Keratinocyte (primary cell): ENCODE measurements around the gene DDAH1. TPM values are rescaled to one million over a fixed set of nuclear protein-coding genes. Genes with fewer than 3 reads are reported as not detected.

Experiments
- DNase-seq: peaks from one replicate; pipeline ENCODE4 v3.0.0-alpha.2; 2011; ENCODE audit warnings: low read depth, missing footprints, low spot score
- FAIRE-seq: peaks from 2 replicates; lab custom pipeline; 2011; peaks lifted over from hg19 to GRCh38; lab: Jason Lieb, UNC
- H2AFZ ChIP-seq: 2 replicates; pipeline ENCODE4 v1.6.0; 2012; ENCODE audit warnings: low read length, control low read depth, inconsistent platforms; ENCODE audit not compliant: control insufficient read depth
- H3K27ac ChIP-seq: 2 replicates; pipeline ENCODE4 v1.5.1; 2011; ENCODE audit warnings: low read length; ENCODE audit not compliant: control insufficient read depth, insufficient read depth
- H3K27me3 ChIP-seq: 3 replicates; pipeline ENCODE4 v1.6.0; 2011; ENCODE audit warnings: low read length; ENCODE audit not compliant: control insufficient read depth, insufficient read depth; ENCODE audit errors: extremely low read depth
- H3K36me3 ChIP-seq, 2 experiments: 2 replicates in 1 of 2; 3 replicates in 1 of 2; pipeline ENCODE4 v1.5.1; 2011; ENCODE audit warnings: low read length in 2 of 2, mild to moderate bottlenecking in 1 of 2; ENCODE audit not compliant: control insufficient read depth in 2 of 2, insufficient read depth in 2 of 2; ENCODE audit errors: extremely low read depth in 1 of 2
- H3K4me1 ChIP-seq: 3 replicates; pipeline ENCODE4 v1.5.1; 2011; ENCODE audit warnings: low read length; ENCODE audit not compliant: control insufficient read depth, insufficient read depth; ENCODE audit errors: extremely low read depth
- H3K4me2 ChIP-seq: 3 replicates; pipeline ENCODE4 v1.6.0; 2011; ENCODE audit warnings: low read depth, low read length; ENCODE audit not compliant: control insufficient read depth, insufficient read depth; ENCODE audit errors: extremely low read depth
- H3K4me3 ChIP-seq, 3 experiments: fragments of 200-600 bp in 1 of 3; sonication (generic) in 1 of 3; 2 replicates in 2 of 3; 3 replicates in 1 of 3; pipeline ENCODE4 v1.5.1; 2011 to 2016; ENCODE audit warnings: low read length in 3 of 3, mild to moderate bottlenecking in 3 of 3, control low read depth in 2 of 3, inconsistent platforms in 1 of 3, low read depth in 1 of 3, mixed read lengths in 1 of 3, mixed run types in 1 of 3, moderate library complexity in 1 of 3; ENCODE audit not compliant: control insufficient read depth in 2 of 3, insufficient read depth in 2 of 3; ENCODE audit errors: extremely low read depth in 1 of 3
- H3K79me2 ChIP-seq: 2 replicates; pipeline ENCODE4 v1.6.0; 2012; ENCODE audit warnings: low read length; ENCODE audit not compliant: control insufficient read depth, insufficient read depth
- H3K9ac ChIP-seq: 3 replicates; pipeline ENCODE4 v1.6.0; 2011; ENCODE audit warnings: low read length; ENCODE audit not compliant: control insufficient read depth, insufficient read depth; ENCODE audit errors: extremely low read depth
- H3K9me1 ChIP-seq: 3 replicates; pipeline ENCODE4 v1.6.0; 2011; ENCODE audit warnings: low read length; ENCODE audit not compliant: control insufficient read depth, insufficient read depth; ENCODE audit errors: extremely low read depth
- H3K9me3 ChIP-seq: 2 replicates; pipeline ENCODE4 v1.5.1; 2012; ENCODE audit warnings: low read depth, low read length; ENCODE audit not compliant: control insufficient read depth
- H4K20me1 ChIP-seq: 3 replicates; pipeline ENCODE4 v1.6.0; 2011; ENCODE audit warnings: low read length; ENCODE audit not compliant: control insufficient read depth, insufficient read depth; ENCODE audit errors: extremely low read depth
- EZH2 ChIP-seq: IDR thresholded peaks from one replicate; pipeline ENCODE4 v1.6.1; 2012; ENCODE audit warnings: inconsistent platforms, mild to moderate bottlenecking, low read length, moderate library complexity
- dilution Hi-C: fragments of 300-500 bp; cut with MboI; formaldehyde crosslinking; loops from one replicate; pipeline ENCODE4 v1.7.0; 2020; ENCODE audit warnings: low sequenced_read_pairs; ENCODE audit not compliant: extremely low pct_ligation_motif_present
- polyA plus RNA-seq, 5 experiments: library from polyadenylated mRNA; depleted of rRNA in 3 of 5; stranded (reverse) in 3 of 5; stranded (forward) in 1 of 5; unstranded in 1 of 5; fragments of >200 nt; gene quantifications; 1 replicate in 1 of 5; 2 replicates in 3 of 5; 3 replicates in 1 of 5; pipeline versions ENCODE4 v1.2.1 to v1.2.3, GENCODE V29; 2011 to 2012; ENCODE audit warnings: missing spikeins in 2 of 5, low read depth in 1 of 5, low replicate concordance in 1 of 5
- TF ChIP-seq, protein P1 (sequence below), 3 experiments: IDR thresholded peaks in 1 of 3; conservative IDR thresholded peaks in 1 of 3; optimal IDR thresholded peaks in 1 of 3; 2 replicates in 2 of 3; 3 replicates in 1 of 3; pipeline versions ENCODE3 to v1.5.1; 2011; ENCODE audit warnings: low read length in 3 of 3, mild to moderate bottlenecking in 3 of 3, moderate library complexity in 2 of 3, control low read depth in 1 of 3, inconsistent platforms in 1 of 3; ENCODE audit not compliant: insufficient read depth in 2 of 3; ENCODE audit errors: extremely low read depth in 1 of 3

The DDAH1 gene
- polyA plus RNA-seq, 1 donor (not counting 4 experiments of a cell fraction or from before 2014, with no cell fraction given), result 5.8 TPM

DNA sequence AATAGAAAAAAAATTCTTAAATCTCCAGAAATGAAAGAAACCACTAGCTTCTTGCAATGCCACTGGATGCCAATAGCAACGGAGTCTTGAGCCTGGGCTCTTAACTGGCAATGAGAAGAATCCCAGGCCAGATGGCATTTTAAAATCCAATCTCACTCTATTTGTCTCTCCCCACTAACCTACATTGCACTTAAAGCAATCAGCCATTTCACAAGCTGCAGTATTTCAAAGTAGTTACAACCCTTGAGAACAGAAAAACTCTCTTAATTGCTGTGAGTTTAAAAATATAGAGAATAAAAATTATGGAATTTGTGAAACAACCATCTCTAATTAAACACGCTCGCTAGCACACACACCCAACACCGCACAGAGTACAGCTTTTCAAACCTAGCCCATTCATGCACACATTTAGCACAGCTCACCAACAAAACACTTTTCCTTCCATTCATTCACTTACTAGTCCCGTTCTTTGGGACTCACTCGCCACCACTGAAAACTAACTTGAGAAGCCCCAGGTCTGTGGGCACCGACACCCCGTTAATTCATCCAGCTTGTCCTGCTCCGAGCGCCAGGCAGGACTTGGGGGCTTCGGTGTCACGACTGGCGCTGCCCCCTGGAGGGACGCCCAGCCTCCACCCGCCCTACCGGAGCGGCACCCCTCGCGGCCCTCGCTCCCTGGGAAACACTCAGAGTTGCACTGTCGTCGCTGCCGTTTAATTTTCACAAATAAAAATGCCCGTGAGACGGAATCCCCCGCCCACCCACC lies 1.0 kb downstream of the DDAH1 start:
- H3K27ac ChIP-seq, result no peak overlapping the region
- no peaks in the 10 kb centered on the region for H3K36me3 ChIP-seq
- no peaks in the 10 kb centered on the region for H3K79me2 ChIP-seq
- peak overlapping the region; percentile 70 for H3K4me2 ChIP-seq
- TF ChIP-seq, protein P1, sequence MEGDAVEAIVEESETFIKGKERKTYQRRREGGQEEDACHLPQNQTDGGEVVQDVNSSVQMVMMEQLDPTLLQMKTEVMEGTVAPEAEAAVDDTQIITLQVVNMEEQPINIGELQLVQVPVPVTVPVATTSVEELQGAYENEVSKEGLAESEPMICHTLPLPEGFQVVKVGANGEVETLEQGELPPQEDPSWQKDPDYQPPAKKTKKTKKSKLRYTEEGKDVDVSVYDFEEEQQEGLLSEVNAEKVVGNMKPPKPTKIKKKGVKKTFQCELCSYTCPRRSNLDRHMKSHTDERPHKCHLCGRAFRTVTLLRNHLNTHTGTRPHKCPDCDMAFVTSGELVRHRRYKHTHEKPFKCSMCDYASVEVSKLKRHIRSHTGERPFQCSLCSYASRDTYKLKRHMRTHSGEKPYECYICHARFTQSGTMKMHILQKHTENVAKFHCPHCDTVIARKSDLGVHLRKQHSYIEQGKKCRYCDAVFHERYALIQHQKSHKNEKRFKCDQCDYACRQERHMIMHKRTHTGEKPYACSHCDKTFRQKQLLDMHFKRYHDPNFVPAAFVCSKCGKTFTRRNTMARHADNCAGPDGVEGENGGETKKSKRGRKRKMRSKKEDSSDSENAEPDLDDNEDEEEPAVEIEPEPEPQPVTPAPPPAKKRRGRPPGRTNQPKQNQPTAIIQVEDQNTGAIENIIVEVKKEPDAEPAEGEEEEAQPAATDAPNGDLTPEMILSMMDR (optimal IDR thresholded peaks at IDR 0.05 in 1 of 3, IDR thresholded peaks at IDR 0.05 in 1 of 3, conservative IDR thresholded peaks at IDR 0.05 in 1 of 3; ENCODE audit: extremely low read depth in 1 of 3, insufficient read depth in 2 of 3, low read length in 3 of 3), result no peak
- TF ChIP-seq EZH2, result no peak
- H3K27me3 ChIP-seq, result no peaks in the 10 kb centered on the region
- FAIRE-seq (no peak), DNase-seq (no peak)
- no peaks in the 10 kb centered on the region for H3K9me1 ChIP-seq
- H3K4me3 ChIP-seq, result peak overlapping the region; percentile 54 to 75 (median 72)
- peak overlapping the region; percentile 97 for H2AFZ ChIP-seq
- H3K9ac ChIP-seq, result peak overlapping the region; percentile 56
- dilution Hi-C loops, result no loop called here
- H3K9me3 ChIP-seq, result no peaks in the 10 kb centered on the region
- peaks cover 11% of the 10 kb centered on the region for H3K4me1 ChIP-seq
- H4K20me1 ChIP-seq, result no peaks in the 10 kb centered on the region

DNA sequence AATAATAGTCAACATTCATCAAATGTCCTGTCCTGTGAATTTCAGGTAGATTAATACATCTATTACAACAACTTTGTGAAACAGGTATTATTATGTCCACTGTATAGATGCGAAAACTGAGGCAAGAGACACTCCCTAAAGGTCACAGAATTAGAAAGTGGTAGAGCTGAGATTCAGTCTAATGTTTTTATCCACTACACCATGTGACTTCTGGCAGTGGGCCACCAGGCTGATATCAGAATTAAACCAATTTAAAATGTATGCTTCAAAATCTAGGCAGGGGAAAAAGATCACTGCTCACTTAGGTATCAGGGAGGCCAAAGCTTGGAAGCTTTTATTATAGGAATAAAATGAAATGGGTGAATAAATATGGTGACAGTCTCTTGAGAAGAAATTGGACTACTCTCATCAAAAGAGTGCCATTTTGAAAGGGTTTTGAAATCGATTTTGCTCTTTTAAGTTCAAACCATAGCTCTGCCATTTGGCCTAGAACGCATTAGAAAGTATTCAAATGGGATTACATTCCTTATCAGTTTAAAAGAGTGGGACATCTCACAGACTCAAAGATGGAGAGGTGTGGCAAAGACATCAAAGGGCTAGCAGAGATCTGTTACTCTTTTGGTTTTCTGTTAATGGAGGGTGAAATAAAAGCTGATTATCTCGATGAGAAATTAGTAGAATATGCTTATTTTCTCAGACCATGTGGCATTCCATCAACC lies 1.9 kb downstream of the DDAH1 start:
- Histone ChIP-seq H3K27ac (no peak overlapping the region), H3K4me2 (peak overlapping the region; percentile 70), H3K9ac (no peak overlapping the region), H3K4me1 (peaks cover 11% of the 10 kb centered on the region), H2AFZ (no peak overlapping the region), H3K36me3 (no peaks in the 10 kb centered on the region), H4K20me1 (no peaks in the 10 kb centered on the region), H3K27me3 (no peaks in the 10 kb centered on the region), H3K9me3 (no peaks in the 10 kb centered on the region), H3K4me3 (no peak overlapping the region), H3K79me2 (no peaks in the 10 kb centered on the region), H3K9me1 (no peaks in the 10 kb centered on the region)
- no peak for DNase-seq
- FAIRE-seq, result peak; percentile 56
- no peak for TF ChIP-seq EZH2
- TF ChIP-seq, protein P1 (optimal IDR thresholded peaks at IDR 0.05 in 1 of 3, IDR thresholded peaks at IDR 0.05 in 1 of 3, conservative IDR thresholded peaks at IDR 0.05 in 1 of 3; ENCODE audit: extremely low read depth in 1 of 3, insufficient read depth in 2 of 3, low read length in 3 of 3), result no peak
- dilution Hi-C loops, result no loop called here
